Glutamatergic neuron (in vitro differentiated cells): ENCODE results near the gene ARID1B. TPM values are rescaled to one million over a fixed set of nuclear protein-coding genes. Genes with fewer than 3 reads are reported as not detected.
A peak's percentile ranks its signal among the peaks of the same experiment; 100 is the strongest.

ENCODE experiments used
- DNase-seq: peaks from one replicate; pipeline ENCODE4 v3.0.0; 2022
- H3K27ac Mint-ChIP-seq: one replicate; pipeline ENCODE4 v1.8.0; 2020; ENCODE audit warnings: mild to moderate bottlenecking, mixed read lengths, inconsistent platforms; ENCODE audit not compliant: unreplicated experiment
- H3K27me3 Mint-ChIP-seq: one replicate; pipeline ENCODE4 v1.8.0; 2020; ENCODE audit warnings: mild to moderate bottlenecking, moderate library complexity, mixed read lengths, inconsistent platforms; ENCODE audit not compliant: unreplicated experiment
- H3K36me3 Mint-ChIP-seq: one replicate; pipeline ENCODE4 v1.8.0; 2020; ENCODE audit warnings: mild to moderate bottlenecking, mixed read lengths, inconsistent platforms; ENCODE audit not compliant: unreplicated experiment
- H3K4me1 Mint-ChIP-seq: one replicate; pipeline ENCODE4 v1.8.0; 2020; ENCODE audit warnings: mild to moderate bottlenecking, low read depth, mixed read lengths, inconsistent platforms; ENCODE audit not compliant: unreplicated experiment
- H3K4me3 Mint-ChIP-seq: one replicate; pipeline ENCODE4 v1.8.0; 2020; ENCODE audit warnings: mild to moderate bottlenecking, mixed read lengths, inconsistent platforms; ENCODE audit not compliant: unreplicated experiment
- H3K9me3 Mint-ChIP-seq: one replicate; pipeline ENCODE4 v1.8.0; 2020; ENCODE audit warnings: mild to moderate bottlenecking, moderate library complexity, mixed read lengths, inconsistent platforms; ENCODE audit not compliant: unreplicated experiment
- total RNA-seq: library from RNA; stranded (reverse); fragmentation: NEBNext Ultra II Directional; extraction: Animal tissue kit (Norgen Biotek cat#: 25700); gene quantifications from one replicate; pipeline ENCODE4 v1.2.1, GENCODE V29; 2021; ENCODE audit not compliant: unreplicated experiment
- TF ChIP-seq, protein P1 (sequence below): fragments of 200-600 bp; sonication (generic); IDR thresholded peaks from one replicate; pipeline ENCODE4 v1.5.0; 2021; ENCODE audit not compliant: partially characterized antibody, unreplicated experiment

ARID1B gene
- total RNA-seq, 1 donor from 2014 or later, result 202 TPM

DNA sequence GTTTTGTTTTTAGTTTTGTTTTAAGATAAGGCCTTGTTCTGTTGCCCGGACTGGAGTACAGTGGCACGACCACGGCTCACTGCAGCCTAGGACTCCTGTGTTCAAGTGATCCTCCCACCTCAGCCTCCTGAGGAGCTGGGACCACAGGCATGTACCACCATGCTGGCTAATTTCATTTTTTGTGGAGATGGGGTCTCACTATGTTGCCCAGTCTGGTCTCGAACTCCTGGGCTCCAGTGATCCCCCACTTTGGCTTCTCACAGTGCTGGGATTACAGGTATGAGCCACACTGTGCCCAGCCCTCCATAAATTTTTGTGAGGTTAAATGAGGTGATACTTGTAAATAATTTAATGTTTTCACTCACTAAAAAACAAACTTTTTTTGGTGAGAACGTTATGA, 76.6 kb downstream of the ARID1B start:
- H3K36me3 Mint-ChIP-seq, result no peaks in the 10 kb centered on the region
- TF ChIP-seq, protein P1, sequence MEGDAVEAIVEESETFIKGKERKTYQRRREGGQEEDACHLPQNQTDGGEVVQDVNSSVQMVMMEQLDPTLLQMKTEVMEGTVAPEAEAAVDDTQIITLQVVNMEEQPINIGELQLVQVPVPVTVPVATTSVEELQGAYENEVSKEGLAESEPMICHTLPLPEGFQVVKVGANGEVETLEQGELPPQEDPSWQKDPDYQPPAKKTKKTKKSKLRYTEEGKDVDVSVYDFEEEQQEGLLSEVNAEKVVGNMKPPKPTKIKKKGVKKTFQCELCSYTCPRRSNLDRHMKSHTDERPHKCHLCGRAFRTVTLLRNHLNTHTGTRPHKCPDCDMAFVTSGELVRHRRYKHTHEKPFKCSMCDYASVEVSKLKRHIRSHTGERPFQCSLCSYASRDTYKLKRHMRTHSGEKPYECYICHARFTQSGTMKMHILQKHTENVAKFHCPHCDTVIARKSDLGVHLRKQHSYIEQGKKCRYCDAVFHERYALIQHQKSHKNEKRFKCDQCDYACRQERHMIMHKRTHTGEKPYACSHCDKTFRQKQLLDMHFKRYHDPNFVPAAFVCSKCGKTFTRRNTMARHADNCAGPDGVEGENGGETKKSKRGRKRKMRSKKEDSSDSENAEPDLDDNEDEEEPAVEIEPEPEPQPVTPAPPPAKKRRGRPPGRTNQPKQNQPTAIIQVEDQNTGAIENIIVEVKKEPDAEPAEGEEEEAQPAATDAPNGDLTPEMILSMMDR, result no peak
- peaks cover 63% of the 10 kb centered on the region for H3K4me1 Mint-ChIP-seq
- peaks cover 2% of the 10 kb centered on the region for H3K27me3 Mint-ChIP-seq
- peaks cover 6% of the 10 kb centered on the region for H3K9me3 Mint-ChIP-seq
- H3K27ac Mint-ChIP-seq, result no peak overlapping the region
- H3K4me3 Mint-ChIP-seq, result no peak overlapping the region
- DNase-seq, result no peak

DNA sequence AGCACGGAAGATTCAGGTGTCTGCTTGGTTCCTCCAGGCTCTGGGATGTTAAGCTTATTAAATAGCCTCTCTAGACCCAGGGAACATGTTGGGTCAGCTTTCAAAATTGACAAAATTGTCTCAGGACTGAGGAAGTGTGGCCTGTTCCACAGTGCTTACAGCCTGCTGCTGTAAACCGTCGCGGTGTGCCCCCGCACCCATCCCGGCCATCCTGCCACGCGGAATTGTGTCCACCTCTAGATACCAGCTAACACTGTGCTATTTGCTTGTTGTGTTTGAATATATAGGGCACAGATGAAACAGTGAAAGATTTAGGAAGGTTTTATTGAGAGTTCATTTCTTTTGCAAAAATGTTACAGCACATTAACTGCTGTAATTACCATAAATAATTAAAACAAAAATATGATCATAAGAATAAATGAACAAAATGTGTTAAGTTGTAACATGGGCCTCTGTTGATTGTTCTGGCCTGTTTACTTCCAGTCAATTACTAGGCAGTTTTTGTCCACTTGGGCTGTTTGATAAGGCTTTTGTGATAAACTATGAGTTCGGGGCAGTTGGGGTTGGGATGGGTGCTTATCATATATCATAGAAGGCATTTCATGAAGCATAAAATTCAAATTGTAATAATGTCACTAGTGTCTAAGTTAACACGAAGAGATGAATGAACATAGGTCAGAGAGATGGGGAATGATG, 77.4 kb downstream of the ARID1B start:
- no peak for DNase-seq
- Mint-ChIP-seq H3K4me1 (peaks cover 56% of the 10 kb centered on the region), H3K27ac (no peak overlapping the region), H3K9me3 (peaks cover 3% of the 10 kb centered on the region), H3K4me3 (no peak overlapping the region), H3K27me3 (peaks cover 2% of the 10 kb centered on the region), H3K36me3 (no peaks in the 10 kb centered on the region)
- TF ChIP-seq, protein P1, result no peak

DNA sequence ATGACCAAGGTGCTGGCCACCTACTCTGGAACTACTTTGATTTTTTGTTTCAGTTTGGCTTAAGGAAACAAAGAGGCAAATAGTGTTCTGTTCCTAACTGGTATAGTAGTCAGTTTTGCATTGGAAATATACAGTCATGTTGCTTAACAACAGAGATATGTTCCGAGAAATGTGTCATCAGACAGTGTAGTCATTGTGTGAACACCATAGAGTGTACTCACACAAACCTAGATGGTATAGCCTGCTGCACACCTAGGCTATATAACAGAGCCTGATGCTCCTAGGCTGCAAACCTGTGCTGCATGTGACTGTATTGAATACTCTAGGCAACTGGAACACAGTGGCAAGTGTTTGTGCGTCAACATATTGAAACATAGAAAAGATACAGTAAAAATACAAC, 80.4 kb downstream of the ARID1B start:
- Mint-ChIP-seq H3K4me3 (no peak overlapping the region), H3K4me1 (peaks cover 47% of the 10 kb centered on the region), H3K27ac (peak overlapping the region; percentile 25), H3K9me3 (peaks cover 16% of the 10 kb centered on the region), H3K27me3 (peaks cover 5% of the 10 kb centered on the region), H3K36me3 (peaks cover 7% of the 10 kb centered on the region)
- no peak for DNase-seq
- TF ChIP-seq, protein P1, result no peak

DNA sequence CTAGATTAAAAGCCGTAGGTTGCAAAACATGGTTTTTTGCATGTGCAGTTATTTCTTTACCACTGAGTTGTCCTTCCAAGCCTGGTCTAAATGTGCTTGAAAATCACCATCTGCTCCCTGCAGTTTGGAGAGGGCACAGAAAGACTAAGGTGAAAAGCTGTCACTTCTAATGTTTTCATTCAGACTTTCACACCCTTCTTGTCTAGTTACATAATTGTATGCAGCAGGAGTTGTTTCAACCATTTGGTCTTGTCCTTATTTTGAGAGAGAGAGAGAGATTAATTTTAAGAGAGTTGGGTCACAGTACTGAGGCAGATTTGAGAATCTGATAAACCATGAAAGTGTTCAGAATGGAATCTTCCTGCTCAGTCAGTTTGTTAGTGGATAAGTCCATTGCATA, 82.5 kb downstream of the ARID1B start:
- DNase-seq, result no peak
- Mint-ChIP-seq H3K27ac (peak overlapping the region; percentile 10), H3K36me3 (peaks cover 7% of the 10 kb centered on the region), H3K27me3 (peaks cover 7% of the 10 kb centered on the region), H3K9me3 (peaks cover 18% of the 10 kb centered on the region), H3K4me1 (peaks cover 40% of the 10 kb centered on the region), H3K4me3 (no peak overlapping the region)
- TF ChIP-seq, protein P1, result no peak

DNA sequence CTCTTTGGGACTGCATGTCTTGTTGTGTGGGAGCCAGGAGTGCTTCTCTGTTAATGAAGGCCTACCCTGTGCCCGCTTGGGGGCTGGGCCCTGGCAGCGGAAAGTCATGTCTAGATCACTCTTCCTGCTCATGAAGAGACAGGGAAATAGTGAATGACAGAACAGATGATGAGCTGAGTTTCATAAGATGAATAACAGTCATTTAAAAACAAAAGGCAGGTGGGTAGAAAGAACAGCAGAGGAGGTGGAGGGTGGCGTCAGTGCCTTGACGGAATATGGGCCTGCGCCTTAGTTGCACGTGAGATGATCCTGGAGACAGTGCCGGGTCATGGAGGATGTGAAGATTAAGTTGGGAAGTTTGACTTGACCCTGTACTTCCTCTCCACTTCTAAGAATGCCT, 85.5 kb downstream of the ARID1B start:
- no peak for DNase-seq
- Mint-ChIP-seq H3K27me3 (peaks cover 5% of the 10 kb centered on the region), H3K27ac (no peak overlapping the region), H3K4me3 (no peak overlapping the region), H3K9me3 (peaks cover 19% of the 10 kb centered on the region), H3K36me3 (peaks cover 7% of the 10 kb centered on the region), H3K4me1 (peaks cover 41% of the 10 kb centered on the region)
- TF ChIP-seq, protein P1, result no peak
